A549 (cell line): Measurements from ENCODE around the gene MGST2. TPM values are rescaled to one million over a fixed set of nuclear protein-coding genes. Genes with fewer than 3 reads are reported as not detected.

Experiments
- ATAC-seq, 2 experiments: fragments of 200-7000 bp in 1 of 2; fragments of >200 bp in 1 of 2; cut with Nextera tagmentation in 1 of 2; cut with Tn5 transposase in 1 of 2; 3 replicates each; pipeline versions ENCODE4 v1.8.0 to v1.9.1; 2018 to 2020; ENCODE audit warnings: mild to moderate bottlenecking in 1 of 2, moderate library complexity in 1 of 2
- CTCF ChIA-PET: fragments of 300-600 bp; sonication (Branson Sonifier 250); formaldehyde crosslinking; extraction: SDS; loops from one replicate; lab custom pipeline; 2021; ENCODE audit warnings: antibody characterized with exemption, inconsistent platforms; lab: Yijun Ruan, JAX
- POLR2A ChIA-PET: fragments of 350-600 bp; formaldehyde crosslinking; extraction: SDS; loops from one replicate; lab custom pipeline; 2021; ENCODE audit warnings: antibody characterized with exemption, inconsistent platforms; lab: Yijun Ruan, JAX
- DNase-seq, 2 experiments: peaks; one replicate each; pipeline versions ENCODE4 v3.0.0 to v3.0.0-alpha.2; 2011 to 2016; ENCODE audit warnings: low read depth in 1 of 2, low spot score in 1 of 2
- FAIRE-seq: peaks from 2 replicates; lab custom pipeline; 2011; peaks lifted over from hg19 to GRCh38; lab: Jason Lieb, UNC
- H3K27ac ChIP-seq, 2 experiments: fragments of >200 bp; sonication (Bioruptor Twin); formaldehyde crosslinking; 3 replicates each; pipeline ENCODE4 v1.5.1; 2016 to 2017
- H3K4me1 ChIP-seq: fragments of >200 bp; sonication (Bioruptor Twin); formaldehyde crosslinking; 3 replicates; pipeline ENCODE4 v1.6.1; 2016
- H3K4me2 ChIP-seq: fragments of >200 bp; sonication (Bioruptor Twin); formaldehyde crosslinking; 3 replicates; pipeline ENCODE4 v1.6.1; 2016
- H3K4me3 ChIP-seq: fragments of >200 bp; sonication (Bioruptor Twin); formaldehyde crosslinking; 3 replicates; pipeline ENCODE4 v1.5.1; 2016
- H3K9me3 ChIP-seq: fragments of >200 bp; sonication (Bioruptor Twin); formaldehyde crosslinking; 3 replicates; pipeline ENCODE4 v1.6.1; 2016
- CBX8 ChIP-seq: fragments of 200-600 bp; sonication (generic); IDR thresholded peaks from 2 replicates; pipeline ENCODE4 v1.6.1; 2016
- CEBPB ChIP-seq, 2 experiments: fragments of >200 bp in 1 of 2; sonication (Bioruptor Twin) in 1 of 2; formaldehyde crosslinking in 1 of 2; IDR thresholded peaks; 2 replicates each; pipeline ENCODE4 v1.6.1; 2012 to 2016
- CHD2 ChIP-seq: fragments of 150-350 bp; IDR thresholded peaks from 2 replicates; pipeline ENCODE4 v1.6.1; 2014; ENCODE audit warnings: low read length; ENCODE audit not compliant: partially characterized antibody
- CHD4 ChIP-seq: fragments of 200-600 bp; sonication (generic); IDR thresholded peaks from 2 replicates; pipeline ENCODE4 v1.6.1; 2016; ENCODE audit warnings: antibody characterized with exemption, mild to moderate bottlenecking, borderline replicate concordance
- EHF ChIP-seq: fragments of 250-450 bp; sonication (Bioruptor Pico); IDR thresholded peaks from 2 replicates; pipeline ENCODE4 v1.5.0; 2020; ENCODE audit warnings: mild to moderate bottlenecking
- ESRRA ChIP-seq: fragments of 150-350 bp; IDR thresholded peaks from 2 replicates; pipeline ENCODE4 v1.6.1; 2014; ENCODE audit warnings: mild to moderate bottlenecking, low read length, borderline replicate concordance
- FOSB ChIP-seq: fragments of 250-450 bp; sonication (Bioruptor Pico); IDR thresholded peaks from 2 replicates; pipeline ENCODE4 v1.5.0; 2020; ENCODE audit warnings: mild to moderate bottlenecking, moderate library complexity
- GATA3 ChIP-seq: IDR thresholded peaks from 2 replicates; pipeline ENCODE4 v1.6.1; 2012; ENCODE audit warnings: borderline replicate concordance
- HOXA7 ChIP-seq: fragments of 250-450 bp; sonication (Bioruptor Pico); IDR thresholded peaks from 2 replicates; pipeline ENCODE4 v1.5.0; 2020; ENCODE audit warnings: mild to moderate bottlenecking, moderate library complexity
- JUN ChIP-seq, 2 experiments: fragments of >200 bp; sonication (Bioruptor Twin); formaldehyde crosslinking; IDR thresholded peaks; 2 replicates in 1 of 2; 3 replicates in 1 of 2; pipeline ENCODE4 v1.6.1; 2016 to 2017
- KDM1A ChIP-seq: fragments of 200-600 bp; sonication (generic); IDR thresholded peaks from 2 replicates; pipeline ENCODE4 v1.6.1; 2016; ENCODE audit warnings: low read depth, mild to moderate bottlenecking
- POLR2AphosphoS2 ChIP-seq: conservative IDR thresholded peaks from 2 replicates; pipeline ENCODE4 v1.6.1; 2012; ENCODE audit warnings: low read length, improper control_type of control experiment, inconsistent platforms
- RAD21 ChIP-seq, 2 experiments: fragments of >200 bp in 1 of 2; sonication (Bioruptor Twin) in 1 of 2; formaldehyde crosslinking in 1 of 2; IDR thresholded peaks in 1 of 2; conservative IDR thresholded peaks in 1 of 2; 2 replicates in 1 of 2; 3 replicates in 1 of 2; pipeline ENCODE4 v1.6.1; 2012 to 2018; ENCODE audit warnings: inconsistent platforms in 1 of 2
- RCOR1 ChIP-seq: fragments of 150-350 bp; IDR thresholded peaks from 2 replicates; pipeline ENCODE4 v1.6.1; 2014; ENCODE audit warnings: antibody characterized with exemption, low read length, low read depth
- RFX5 ChIP-seq: fragments of 450-650 bp; IDR thresholded peaks from 2 replicates; pipeline ENCODE4 v1.7.1; 2014; ENCODE audit warnings: antibody characterized with exemption, mild to moderate bottlenecking, moderate library complexity
- SREBF2 ChIP-seq: fragments of 450-650 bp; IDR thresholded peaks from 2 replicates; pipeline ENCODE4 v1.6.1; 2014; ENCODE audit warnings: mild to moderate bottlenecking, moderate library complexity
- TFCP2L1 ChIP-seq: fragments of 250-450 bp; sonication (Bioruptor Pico); IDR thresholded peaks from 2 replicates; pipeline ENCODE4 v1.5.0; 2021; ENCODE audit warnings: mild to moderate bottlenecking
- ZC3H11A ChIP-seq: fragments of 450-650 bp; IDR thresholded peaks from 2 replicates; pipeline ENCODE4 v1.6.1; 2014; ENCODE audit warnings: antibody characterized with exemption, mild to moderate bottlenecking
- ZFP36 ChIP-seq: fragments of 450-650 bp; IDR thresholded peaks from 2 replicates; pipeline ENCODE4 v1.6.1; 2014; ENCODE audit warnings: borderline replicate concordance; ENCODE audit not compliant: partially characterized antibody
- ZSCAN20 ChIP-seq: fragments of 250-450 bp; sonication (Bioruptor Pico); IDR thresholded peaks from 2 replicates; pipeline ENCODE4 v1.8.0; 2022; ENCODE audit warnings: mild to moderate bottlenecking, moderate library complexity
- WGBS: methylation state at CpG from one replicate; pipeline ENCODE4 v1.1.6; 2017; ENCODE audit errors: missing lambda C conversion rate; 5-methylcytosine and 5-hydroxymethylcytosine counted together
- polyA plus RNA-seq, 4 experiments: library from polyadenylated mRNA; depleted of rRNA in 3 of 4; stranded (reverse); fragments of >200 nt; fragmentation: RNase III in 1 of 4; extraction: RNeasy Plus Mini Kit Qiagen cat#74134 plus additional on column Dnase treatment in 1 of 4; gene quantifications; 2 replicates in 3 of 4; 3 replicates in 1 of 4; pipeline ENCODE4 v1.2.3, GENCODE V29; 2011 to 2017
- TF ChIP-seq, protein P1 (sequence below): fragments of 250-450 bp; sonication (Bioruptor Pico); IDR thresholded peaks from 2 replicates; pipeline ENCODE4 v1.5.0; 2020; ENCODE audit warnings: low read depth, mild to moderate bottlenecking, moderate library complexity
- TF ChIP-seq, protein P2 (sequence below): fragments of >200 bp; sonication (Bioruptor Twin); formaldehyde crosslinking; IDR thresholded peaks from 2 replicates; pipeline ENCODE4 v1.6.1; 2016
- TF ChIP-seq, protein P3 (sequence below): fragments of 150-350 bp; IDR thresholded peaks from 2 replicates; pipeline ENCODE4 v1.6.1; 2014; ENCODE audit warnings: low read depth, mild to moderate bottlenecking, low read length
- TF ChIP-seq, protein P4 (sequence below): IDR thresholded peaks from 2 replicates; pipeline ENCODE4 v1.6.1; 2012; ENCODE audit warnings: low read depth, borderline replicate concordance
- TF ChIP-seq, protein P5 (sequence below): fragments of >200 bp; sonication (Bioruptor Twin); formaldehyde crosslinking; IDR thresholded peaks from 3 replicates; pipeline ENCODE4 v1.6.1; 2016

The MGST2 gene
- polyA plus RNA-seq, 2 of the 4 experiments (the other 2 are of a cell fraction) = 44.0 to 62.1 TPM

DNA sequence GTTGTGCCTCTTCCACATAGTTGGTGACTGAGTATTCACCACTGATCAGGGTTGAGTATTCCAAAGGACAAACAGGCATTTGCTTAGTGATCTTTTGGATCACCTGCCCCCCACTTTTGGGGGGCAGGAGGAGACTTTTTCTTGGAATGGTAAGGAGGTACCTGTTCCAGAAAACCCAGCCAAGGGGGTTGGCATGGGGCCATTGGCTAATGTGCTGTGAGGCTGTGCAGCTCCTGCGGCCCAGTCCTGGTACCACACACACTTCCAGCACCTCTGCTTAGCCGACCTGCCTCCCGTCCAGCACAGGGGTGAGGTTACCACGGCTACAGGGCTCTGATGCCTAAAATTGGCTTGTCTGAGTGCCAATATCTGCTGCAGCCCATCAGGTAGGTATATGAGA lies 40.1 kb upstream of the MGST2 start (continued):
- TF ChIP-seq CHD2 (no peak), GATA3 (no peak)

DNA sequence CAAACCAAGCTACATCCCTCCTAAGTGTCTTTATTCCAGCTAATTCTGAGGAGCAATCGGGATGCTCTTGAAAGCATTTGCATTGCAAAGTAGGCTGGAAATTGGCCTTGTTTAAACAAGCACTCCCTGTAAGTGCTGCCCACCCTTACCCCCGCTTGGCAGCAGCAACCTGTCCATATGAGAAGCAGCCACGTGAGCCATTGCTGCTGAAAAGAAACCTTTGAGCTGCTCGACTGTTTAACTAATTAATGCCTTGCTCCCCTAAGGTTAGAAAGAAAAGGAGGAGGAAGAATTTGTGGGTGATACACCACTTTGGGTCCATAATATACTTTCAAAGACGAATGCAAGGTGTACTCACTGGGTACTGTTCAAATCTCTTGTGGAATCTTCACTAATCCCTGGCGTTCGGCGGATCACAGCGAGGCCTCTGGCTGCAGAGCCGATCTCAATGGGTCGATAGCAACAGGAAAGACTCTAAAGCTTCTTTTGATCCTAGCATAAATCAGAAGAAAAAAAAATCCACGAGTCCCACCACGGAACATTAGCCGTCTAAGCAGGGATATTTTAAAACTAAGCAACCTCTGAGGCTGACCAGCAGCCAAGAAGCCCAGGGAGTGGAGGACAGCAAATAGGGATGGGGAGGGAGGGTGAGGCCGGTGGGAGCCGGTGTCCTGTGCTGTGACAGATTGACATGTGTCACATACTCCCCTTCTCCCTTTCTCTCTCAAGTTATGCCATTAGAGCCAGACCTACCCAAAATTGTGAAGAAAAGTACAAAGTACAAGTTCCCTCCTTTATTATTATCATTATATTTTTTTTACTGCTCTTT lies 37.2 kb upstream of the MGST2 start:
- no peak for ATAC-seq
- ChIA-PET POLR2A (no interaction called here), CTCF (interaction anchor here (1.1 to 4.8 kb wide), 5 partner anchors 9 to 25 kb away, joined by 4 to 16 read pairs (median 11); no protein-coding TSS in a partner anchor)
- 81% methylated on average over 16 of the region's 16 CpGs for WGBS
- Histone ChIP-seq H3K27ac (no peak overlapping the region), H3K4me3 (no peak overlapping the region), H3K4me1 (no peaks in the 10 kb centered on the region), H3K4me2 (no peak overlapping the region), H3K9me3 (no peaks in the 10 kb centered on the region)
- no peak for TF ChIP-seq CHD4
- TF ChIP-seq ZC3H11A = no peak
- TF ChIP-seq CEBPB (IDR thresholded peaks at IDR 0.05) = no peak
- no peak for TF ChIP-seq HOXA7 (CRISPR knock-in tag)
- no peak for FAIRE-seq
- DNase-seq = no peak

DNA sequence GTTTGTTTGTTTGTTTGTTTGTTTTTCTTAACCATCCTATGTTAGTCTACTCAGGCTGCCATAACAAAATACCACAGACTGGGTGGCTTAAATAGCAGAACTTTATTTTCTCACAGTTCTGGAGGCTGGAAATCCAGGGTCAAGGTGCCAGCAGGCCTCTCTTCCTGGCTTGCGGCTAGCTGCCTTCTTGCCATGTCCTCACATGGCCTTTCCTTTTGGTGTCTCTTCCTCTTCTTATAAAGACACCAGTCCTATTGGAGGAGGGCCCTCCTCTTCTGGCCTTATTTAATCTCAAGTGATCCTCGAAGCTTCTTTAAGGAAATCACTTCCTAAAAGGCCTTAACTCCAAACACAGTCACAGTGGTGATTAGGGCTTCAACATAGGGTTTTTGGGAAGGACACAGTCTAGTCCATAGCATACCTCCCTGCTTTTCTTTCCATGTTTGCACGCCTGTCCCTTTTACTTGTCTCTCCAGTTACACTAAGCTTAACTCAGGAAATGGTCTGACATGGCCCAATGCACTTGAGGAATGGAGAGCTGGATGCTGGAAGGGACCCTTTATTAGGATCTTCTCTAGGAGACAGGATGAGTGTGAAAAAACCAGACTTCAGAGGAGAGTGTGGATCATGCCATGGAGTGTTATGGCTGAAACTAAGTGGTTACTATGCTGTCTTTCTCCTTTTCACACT lies 36.0 kb upstream of the MGST2 start:
- ATAC-seq = no peak
- ChIA-PET POLR2A (no interaction called here), CTCF (interaction anchor here (0.8 to 4.8 kb wide), 3 partner anchors 16 to 26 kb away, joined by 3 to 16 read pairs (median 11); no protein-coding TSS in a partner anchor)
- WGBS = 74% methylated on average over 3 of the region's 3 CpGs
- TF ChIP-seq, protein P1, sequence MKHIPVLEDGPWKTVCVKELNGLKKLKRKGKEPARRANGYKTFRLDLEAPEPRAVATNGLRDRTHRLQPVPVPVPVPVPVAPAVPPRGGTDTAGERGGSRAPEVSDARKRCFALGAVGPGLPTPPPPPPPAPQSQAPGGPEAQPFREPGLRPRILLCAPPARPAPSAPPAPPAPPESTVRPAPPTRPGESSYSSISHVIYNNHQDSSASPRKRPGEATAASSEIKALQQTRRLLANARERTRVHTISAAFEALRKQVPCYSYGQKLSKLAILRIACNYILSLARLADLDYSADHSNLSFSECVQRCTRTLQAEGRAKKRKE (CRISPR knock-in tag) = no peak
- TF ChIP-seq FOSB (no peak), RFX5 (no peak), JUN (IDR thresholded peaks at IDR 0.05) (no peak), POLR2AphosphoS2 (no peak), RCOR1 (no peak), ZSCAN20 (CRISPR knock-in tag) (no peak), CHD4 (no peak)
- TF ChIP-seq, protein P2, sequence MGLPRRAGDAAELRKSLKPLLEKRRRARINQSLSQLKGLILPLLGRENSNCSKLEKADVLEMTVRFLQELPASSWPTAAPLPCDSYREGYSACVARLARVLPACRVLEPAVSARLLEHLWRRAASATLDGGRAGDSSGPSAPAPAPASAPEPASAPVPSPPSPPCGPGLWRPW = no peak
- TF ChIP-seq, protein P3, sequence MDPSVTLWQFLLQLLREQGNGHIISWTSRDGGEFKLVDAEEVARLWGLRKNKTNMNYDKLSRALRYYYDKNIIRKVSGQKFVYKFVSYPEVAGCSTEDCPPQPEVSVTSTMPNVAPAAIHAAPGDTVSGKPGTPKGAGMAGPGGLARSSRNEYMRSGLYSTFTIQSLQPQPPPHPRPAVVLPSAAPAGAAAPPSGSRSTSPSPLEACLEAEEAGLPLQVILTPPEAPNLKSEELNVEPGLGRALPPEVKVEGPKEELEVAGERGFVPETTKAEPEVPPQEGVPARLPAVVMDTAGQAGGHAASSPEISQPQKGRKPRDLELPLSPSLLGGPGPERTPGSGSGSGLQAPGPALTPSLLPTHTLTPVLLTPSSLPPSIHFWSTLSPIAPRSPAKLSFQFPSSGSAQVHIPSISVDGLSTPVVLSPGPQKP = no peak
- DNase-seq = no peak
- no peak for FAIRE-seq
- no peaks in the 10 kb centered on the region for H3K9me3 ChIP-seq
- no peak overlapping the region for H3K4me2 ChIP-seq
- H3K4me1 ChIP-seq = no peaks in the 10 kb centered on the region
- no peak overlapping the region for H3K27ac ChIP-seq
- H3K4me3 ChIP-seq = no peak overlapping the region

DNA sequence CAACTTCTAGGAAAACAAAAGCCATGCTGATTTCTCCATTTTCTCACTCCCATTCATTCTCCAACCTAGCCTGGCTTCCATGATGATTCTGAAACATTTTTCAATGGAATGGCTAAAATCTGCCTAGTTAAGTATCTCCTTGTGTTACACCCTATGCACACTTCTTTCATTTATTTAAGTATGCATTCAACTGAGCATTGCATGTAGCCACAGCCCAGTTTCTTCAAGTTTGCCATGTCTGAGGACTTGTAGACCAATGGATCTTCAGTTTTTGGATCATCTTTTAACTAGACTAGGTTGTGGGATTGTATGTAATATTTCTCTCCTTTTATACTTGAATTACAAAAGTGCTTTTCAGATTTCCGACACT lies 35.5 kb upstream of the MGST2 start:
- FAIRE-seq = no peak
- DNase-seq = no peak
- ATAC-seq = no peak
- ChIA-PET POLR2A (no interaction called here), CTCF (interaction anchor here (0.8 to 4.8 kb wide), 3 partner anchors 15 to 27 kb away, joined by 3 to 16 read pairs (median 11); no protein-coding TSS in a partner anchor)
- Histone ChIP-seq H3K4me3 (no peak overlapping the region), H3K9me3 (no peaks in the 10 kb centered on the region), H3K4me2 (no peak overlapping the region), H3K4me1 (no peaks in the 10 kb centered on the region), H3K27ac (no peak overlapping the region)
- no peak for TF ChIP-seq CBX8
- no peak for TF ChIP-seq ESRRA
- no peak for TF ChIP-seq TFCP2L1
- TF ChIP-seq SREBF2 = no peak
- TF ChIP-seq, protein P4, sequence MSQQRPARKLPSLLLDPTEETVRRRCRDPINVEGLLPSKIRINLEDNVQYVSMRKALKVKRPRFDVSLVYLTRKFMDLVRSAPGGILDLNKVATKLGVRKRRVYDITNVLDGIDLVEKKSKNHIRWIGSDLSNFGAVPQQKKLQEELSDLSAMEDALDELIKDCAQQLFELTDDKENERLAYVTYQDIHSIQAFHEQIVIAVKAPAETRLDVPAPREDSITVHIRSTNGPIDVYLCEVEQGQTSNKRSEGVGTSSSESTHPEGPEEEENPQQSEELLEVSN = no peak
- no peak for TF ChIP-seq EHF (CRISPR knock-in tag)
- no peak for TF ChIP-seq ZFP36
- no peak for TF ChIP-seq RAD21 (conservative IDR thresholded peaks at IDR 0.05 in 1 of 2, IDR thresholded peaks at IDR 0.05 in 1 of 2)
- no peak for TF ChIP-seq KDM1A
- TF ChIP-seq, protein P5, sequence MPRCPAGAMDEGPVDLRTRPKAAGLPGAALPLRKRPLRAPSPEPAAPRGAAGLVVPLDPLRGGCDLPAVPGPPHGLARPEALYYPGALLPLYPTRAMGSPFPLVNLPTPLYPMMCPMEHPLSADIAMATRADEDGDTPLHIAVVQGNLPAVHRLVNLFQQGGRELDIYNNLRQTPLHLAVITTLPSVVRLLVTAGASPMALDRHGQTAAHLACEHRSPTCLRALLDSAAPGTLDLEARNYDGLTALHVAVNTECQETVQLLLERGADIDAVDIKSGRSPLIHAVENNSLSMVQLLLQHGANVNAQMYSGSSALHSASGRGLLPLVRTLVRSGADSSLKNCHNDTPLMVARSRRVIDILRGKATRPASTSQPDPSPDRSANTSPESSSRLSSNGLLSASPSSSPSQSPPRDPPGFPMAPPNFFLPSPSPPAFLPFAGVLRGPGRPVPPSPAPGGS = no peak
- WGBS = 95% methylated on average over 1 of the region's 1 CpG
